GM19240 (cell line): ENCODE measurements around the gene DRD1.
"Not testable (repeated sequence)": the region's sequence is repeated elsewhere in the genome, so short reads cannot be mapped to it uniquely, and the experiment has no call there.

ENCODE experiments used
- DNase-seq: peaks from one replicate; pipeline ENCODE4 v3.0.0; 2011; ENCODE audit warnings: low spot score; ENCODE audit not compliant: insufficient read length

DRD1 gene

DNA sequence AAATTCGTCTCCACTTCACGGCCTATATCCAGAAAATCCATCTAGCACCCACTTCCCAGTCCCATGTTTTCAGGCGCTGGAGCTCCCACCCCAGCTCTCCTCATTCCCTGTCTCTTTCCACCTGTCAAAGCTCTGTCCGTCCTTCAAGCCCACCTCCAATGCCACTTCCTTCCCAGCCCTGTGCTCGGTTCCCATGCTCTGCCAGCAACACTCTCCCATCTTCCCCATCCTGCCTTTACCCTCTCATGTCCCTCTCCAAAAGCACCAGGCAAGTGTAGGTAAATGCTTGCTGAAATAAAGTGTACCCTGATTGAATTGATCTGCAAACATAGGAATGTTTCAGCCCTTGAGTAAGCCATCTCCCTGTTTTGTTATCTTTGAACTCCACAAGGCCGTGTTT is 9.2 kb downstream of the DRD1 start:
- DNase-seq = no peak

DNA sequence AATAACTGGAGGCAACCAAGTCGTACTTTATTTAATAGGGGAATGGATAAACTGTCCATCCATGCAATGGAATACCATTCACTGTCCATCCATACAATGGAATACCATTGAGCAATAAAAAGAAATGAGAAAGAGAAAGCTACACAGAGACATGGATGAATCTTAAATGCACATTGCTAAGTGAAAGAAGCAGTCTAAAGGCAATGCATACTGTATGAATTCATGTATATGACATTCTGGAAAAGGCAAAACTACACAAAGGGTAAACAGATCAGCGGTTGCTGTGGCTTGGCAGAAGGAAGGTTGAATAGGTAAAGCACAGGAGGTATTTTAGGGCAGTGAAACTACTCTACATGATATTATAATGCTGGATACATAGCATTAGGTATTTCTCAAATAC is 16.2 kb downstream of the DRD1 start:
- DNase-seq = no peak

DNA sequence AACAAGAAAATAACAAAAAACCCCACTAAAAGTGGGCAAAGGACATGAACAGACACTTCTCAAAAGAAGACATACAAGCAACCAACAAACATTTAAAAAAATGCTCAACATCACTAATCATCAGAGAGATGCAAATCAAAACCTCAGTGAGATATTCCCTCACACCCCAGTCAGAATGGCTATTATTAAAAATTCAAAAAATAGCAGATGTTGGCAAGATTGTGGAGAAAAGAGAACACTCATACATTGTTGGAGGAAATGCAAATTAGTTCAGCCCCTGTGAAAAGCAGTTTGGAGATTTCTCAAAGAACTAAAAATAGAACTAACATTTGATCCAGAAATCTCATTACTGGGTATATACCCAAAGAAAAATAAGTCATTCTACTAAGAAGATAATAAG is 19.4 kb downstream of the DRD1 start:
- DNase-seq = not testable (repeated sequence)

GRCh38 chr5:175422058-175422457 is 21.9 kb downstream of the DRD1 start:
- no peak for DNase-seq

- DNase-seq = no peak
Measured at GRCh38 chr5:175420383-175420782, 23.6 kb downstream of the DRD1 start.

- no peak for DNase-seq
Measured at GRCh38 chr5:175418251-175418650, 25.7 kb downstream of the DRD1 start.

DNA sequence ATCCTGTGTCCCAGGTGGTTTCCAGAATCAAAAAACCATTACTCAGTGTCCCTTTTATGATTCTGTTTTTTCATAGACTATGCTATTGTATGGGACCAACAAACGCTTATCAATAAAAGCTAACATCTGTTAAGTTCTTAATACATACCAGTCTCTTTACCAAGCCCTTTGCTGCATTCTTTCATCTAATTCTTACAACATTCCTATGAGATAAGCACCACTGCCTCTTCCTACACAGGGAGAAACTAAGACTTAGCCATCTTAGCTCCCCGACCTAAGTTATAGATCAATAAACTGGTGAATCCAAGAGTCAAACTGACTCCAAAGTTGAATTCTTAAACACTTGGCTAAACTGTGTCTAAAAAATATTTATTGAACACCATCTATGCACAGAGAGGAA is 26.6 kb downstream of the DRD1 start:
- no peak for DNase-seq

DNA sequence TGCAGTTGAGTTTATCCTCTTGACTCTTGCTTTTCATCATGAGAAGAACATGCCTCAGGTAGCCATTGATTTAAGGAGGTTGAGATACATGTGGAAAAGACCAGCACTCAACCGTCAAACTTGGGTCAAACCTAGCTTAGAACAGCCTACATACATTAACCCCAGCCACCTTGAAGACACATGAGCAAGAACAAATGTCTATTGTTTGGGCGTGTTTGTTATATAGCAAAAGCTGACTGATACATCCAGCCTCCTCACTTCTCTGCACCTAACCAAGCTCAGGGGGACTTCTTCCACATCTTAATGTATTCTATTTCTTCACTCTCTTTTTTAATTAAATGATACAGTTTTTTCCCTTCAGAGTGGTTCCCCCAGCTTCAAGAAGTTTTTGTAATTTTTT is 28.7 kb downstream of the DRD1 start:
- DNase-seq = no peak

GRCh38 chr5:175410926-175411325 is 33.1 kb downstream of the DRD1 start:
- DNase-seq = no peak

DNA sequence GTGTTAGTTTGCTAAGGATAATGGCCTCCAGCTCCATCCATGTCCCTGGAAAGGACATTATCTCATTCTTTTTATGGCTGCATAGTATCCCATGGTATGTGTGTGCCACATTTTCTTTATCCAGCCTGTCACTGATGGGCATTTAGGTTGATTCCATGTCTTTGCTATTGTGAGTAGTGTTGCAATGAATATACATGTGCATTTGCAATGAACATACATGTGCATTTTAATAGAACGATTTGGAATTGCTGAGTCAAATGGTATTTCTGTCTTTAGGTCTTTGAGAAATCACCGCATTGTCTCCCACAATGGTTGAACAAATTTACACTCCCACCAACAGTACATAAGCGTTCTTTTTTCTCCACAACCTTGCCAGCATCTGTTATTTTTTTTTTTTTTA is 37.7 kb downstream of the DRD1 start:
- no peak for DNase-seq

DNA sequence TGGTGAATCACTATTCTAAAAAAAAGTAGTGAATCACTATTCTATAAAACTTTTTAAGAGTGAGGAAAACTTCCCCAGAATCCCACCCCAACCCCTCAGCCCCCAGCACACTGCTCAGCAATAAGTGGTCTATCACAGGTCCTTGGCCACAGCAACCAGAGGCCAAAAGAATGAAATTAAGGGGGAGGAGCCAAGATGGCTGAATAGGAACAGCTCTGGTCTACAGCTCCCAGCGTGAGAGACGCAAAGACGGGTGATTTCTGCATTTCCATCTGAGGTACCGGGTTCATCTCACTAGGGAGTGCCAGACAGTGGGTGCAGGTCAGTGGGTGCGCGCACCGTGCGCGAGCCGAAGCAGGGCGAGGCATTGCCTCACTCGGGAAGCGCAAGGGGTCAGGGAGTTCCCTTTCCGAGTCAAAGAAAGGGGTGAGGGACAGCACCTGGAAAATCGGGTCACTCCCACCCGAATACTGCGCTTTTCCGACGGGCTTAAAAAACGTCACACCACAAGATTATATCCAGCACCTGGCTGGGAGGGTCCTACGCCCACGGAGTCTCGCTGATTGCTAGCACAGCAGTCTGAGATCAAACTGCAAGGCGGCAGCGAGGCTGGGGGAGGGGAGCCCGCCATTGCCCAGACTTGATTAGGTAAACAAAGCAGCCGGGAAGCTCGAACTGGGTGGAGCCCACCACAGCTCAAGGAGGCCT is 46.2 kb downstream of the DRD1 start:
- not testable (repeated sequence) for DNase-seq

DNA sequence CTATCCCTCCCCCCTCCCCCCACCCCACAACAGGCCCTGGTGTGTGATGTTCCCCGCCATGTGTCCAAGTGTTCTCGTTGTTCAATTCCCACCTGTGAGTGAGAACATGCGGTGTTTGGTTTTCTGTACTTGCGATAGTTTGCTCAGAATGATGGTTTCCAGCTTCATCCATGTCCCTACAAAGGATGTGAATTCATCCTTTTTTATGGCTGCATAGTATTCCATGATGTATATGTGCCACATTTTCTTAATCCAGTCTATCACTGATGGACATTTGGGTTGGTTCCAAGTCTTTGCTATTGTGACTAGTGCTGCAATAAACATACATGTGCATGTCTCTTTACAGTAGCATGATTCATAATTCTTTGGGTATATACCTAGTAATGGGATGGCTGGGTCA is 48.6 kb downstream of the DRD1 start:
- DNase-seq = not testable (repeated sequence)

DNA sequence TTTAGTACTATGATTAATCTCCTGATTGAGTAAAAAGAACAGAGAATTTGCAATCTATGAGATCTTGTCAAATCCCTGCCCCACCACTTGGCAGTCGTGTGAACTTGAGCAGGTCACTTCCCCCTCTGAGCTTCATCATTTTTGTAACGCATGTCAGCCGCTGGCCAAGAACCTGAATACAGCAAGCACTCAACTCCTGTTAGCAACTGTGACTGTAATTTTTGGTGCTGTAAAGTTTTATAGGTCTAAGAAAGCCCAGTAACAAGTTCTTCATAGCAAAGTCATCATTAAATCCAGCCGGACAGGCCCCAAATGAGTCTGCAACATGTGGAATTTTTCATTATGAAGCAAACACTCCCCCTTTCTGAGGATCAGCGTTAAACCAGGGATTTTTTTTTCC is 49.4 kb downstream of the DRD1 start:
- no peak for DNase-seq

DNA sequence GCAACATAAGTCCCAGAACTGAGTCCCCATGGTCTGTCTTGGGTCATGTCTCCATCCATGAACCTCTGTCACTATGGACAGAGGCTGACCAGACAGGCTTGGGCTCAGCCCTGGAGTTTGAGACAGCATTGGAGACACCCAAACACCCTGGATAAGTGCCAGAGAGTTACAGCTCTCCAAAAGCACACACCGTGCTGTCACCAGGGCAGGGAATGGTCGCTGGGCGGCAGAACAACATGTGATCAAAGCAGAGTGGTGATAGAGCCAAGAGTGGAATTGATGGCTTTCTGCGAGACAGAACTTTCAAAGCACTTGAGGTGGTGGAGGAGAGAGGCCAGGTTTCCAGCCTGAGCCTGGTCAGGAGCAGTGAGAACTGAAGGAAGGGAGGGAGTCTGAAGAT is 50.1 kb downstream of the DRD1 start:
- no peak for DNase-seq

GRCh38 chr5:175392236-175392635 is 51.7 kb downstream of the DRD1 start:
- DNase-seq = no peak

- DNase-seq = no peak
Measured at GRCh38 chr5:175390352-175391083, 53.5 kb downstream of the DRD1 start.
